SHP77 (cell line): ENCODE results near the gene CATSPERE.
"Not testable (repeated sequence)": the region's sequence is repeated elsewhere in the genome, so short reads cannot be mapped to it uniquely, and the experiment has no call there.

Source experiments
- DNase-seq, 2 experiments: peaks; one replicate each; lab custom pipeline; 2025; lab: John Stamatoyannopoulos, UW

Gene CATSPERE

GRCh38 chr1:244664353-244664752, 203.3 kb downstream of the CATSPERE start:
- no peak for DNase-seq

- no peak for DNase-seq
These were observed 204.7 kb downstream of the CATSPERE start for GRCh38 chr1:244665771-244666217.

GRCh38 chr1:244666672-244667418, 205.8 kb downstream of the CATSPERE start:
- DNase-seq = not testable (repeated sequence)

GRCh38 chr1:244667797-244668196, 206.7 kb downstream of the CATSPERE start:
- no peak for DNase-seq

- no peak for DNase-seq
These were observed 212.0 kb downstream of the CATSPERE start for GRCh38 chr1:244672946-244673682.

- no peak for DNase-seq
These were observed 213.4 kb downstream of the CATSPERE start for GRCh38 chr1:244674446-244674845.

- DNase-seq = no peak
These were observed 214.1 kb downstream of the CATSPERE start for GRCh38 chr1:244675167-244675566.

- DNase-seq = no peak
These were observed 217.6 kb downstream of the CATSPERE start for GRCh38 chr1:244678697-244679096.

- DNase-seq = no peak
These were observed 219.6 kb downstream of the CATSPERE start for GRCh38 chr1:244680667-244681066.

GRCh38 chr1:244682087-244682486, 221.0 kb downstream of the CATSPERE start:
- not testable (repeated sequence) for DNase-seq
